WTC11 (cell line): ENCODE measurements around the gene NR5A1. TPM values are rescaled to one million over a fixed set of nuclear protein-coding genes. Genes with fewer than 3 reads are reported as not detected.
A peak's percentile ranks its signal among the peaks of the same experiment; 100 is the strongest.

ENCODE experiments used
- ATAC-seq: fragments of 200-7000 bp; cut with Tn5 transposase; 2 replicates; pipeline ENCODE4 v1.10.0; 2021; ENCODE audit warnings: mild to moderate bottlenecking, moderate library complexity
- CTCF ChIA-PET: fragments of 300-600 bp; sonication (Branson Sonifier 250); formaldehyde crosslinking; loops from one replicate; lab custom pipeline; 2021; ENCODE audit warnings: antibody characterized with exemption; lab: Charles Lee
- POLR2A ChIA-PET: fragments of 350-600 bp; sonication (Branson Sonifier 250); formaldehyde crosslinking; loops from one replicate; lab custom pipeline; 2021; ENCODE audit warnings: antibody characterized with exemption; lab: Charles Lee
- DNase-seq: peaks from one replicate; pipeline ENCODE4 v3.0.0; 2021; ENCODE audit warnings: low spot score
- H3K27ac Mint-ChIP-seq: 2 replicates; pipeline ENCODE4 v1.8.0; 2021; ENCODE audit warnings: mixed read lengths
- H3K27me3 Mint-ChIP-seq: 2 replicates; pipeline ENCODE4 v1.8.0; 2021; ENCODE audit warnings: low read depth, mild to moderate bottlenecking, moderate library complexity, mixed read lengths
- H3K36me3 Mint-ChIP-seq: 2 replicates; pipeline ENCODE4 v1.8.0; 2021; ENCODE audit warnings: mixed read lengths
- H3K4me1 Mint-ChIP-seq: 2 replicates; pipeline ENCODE4 v1.8.0; 2022; ENCODE audit warnings: mixed read lengths
- H3K4me3 Mint-ChIP-seq: 2 replicates; pipeline ENCODE4 v1.8.0; 2021; ENCODE audit warnings: mild to moderate bottlenecking, moderate library complexity, mixed read lengths
- H3K9me3 Mint-ChIP-seq: 2 replicates; pipeline ENCODE4 v1.8.0; 2021; ENCODE audit warnings: mixed read lengths
- ESRRA ChIP-seq: sonication (generic); formaldehyde crosslinking; IDR thresholded peaks from 2 replicates; pipeline ENCODE4 v1.8.1; 2022; ENCODE audit warnings: mild to moderate bottlenecking, missing genetic modification reagents, borderline replicate concordance
- FOXK1 ChIP-seq: sonication (generic); formaldehyde crosslinking; IDR thresholded peaks from 2 replicates; pipeline ENCODE4 v1.8.0; 2022; ENCODE audit warnings: mild to moderate bottlenecking, moderate library complexity, missing genetic modification reagents
- GRHL2 ChIP-seq: fragments of 250-450 bp; sonication (Bioruptor Pico); IDR thresholded peaks from 2 replicates; pipeline ENCODE4 v1.8.0; 2022; ENCODE audit warnings: mild to moderate bottlenecking, moderate library complexity; ENCODE audit not compliant: insufficient replicate concordance, severe bottlenecking
- KAT7 ChIP-seq: sonication (generic); formaldehyde crosslinking; IDR thresholded peaks from 2 replicates; pipeline ENCODE4 v1.8.1; 2023; ENCODE audit warnings: missing genetic modification reagents, mild to moderate bottlenecking, borderline replicate concordance
- NR2C2 ChIP-seq: sonication (generic); formaldehyde crosslinking; IDR thresholded peaks from 2 replicates; pipeline ENCODE4 v1.8.0; 2022; ENCODE audit warnings: mild to moderate bottlenecking, missing genetic modification reagents
- PRRX2 ChIP-seq: fragments of 250-450 bp; sonication (Bioruptor Pico); IDR thresholded peaks from 2 replicates; pipeline ENCODE4 v1.8.0; 2021; ENCODE audit warnings: mild to moderate bottlenecking
- SP1 ChIP-seq: sonication (generic); formaldehyde crosslinking; conservative IDR thresholded peaks from 2 replicates; pipeline ENCODE4 v1.8.1; 2022; ENCODE audit warnings: missing genetic modification reagents
- TP53 ChIP-seq: sonication (generic); formaldehyde crosslinking; IDR thresholded peaks from 2 replicates; pipeline ENCODE4 v1.8.1; 2023; ENCODE audit warnings: mild to moderate bottlenecking, missing genetic modification reagents
- ZNF138 ChIP-seq: sonication (generic); formaldehyde crosslinking; conservative IDR thresholded peaks from 2 replicates; pipeline ENCODE4 v1.8.1; 2022; ENCODE audit warnings: mild to moderate bottlenecking, moderate library complexity, missing genetic modification reagents
- total RNA-seq: library from RNA; stranded (reverse); gene quantifications from 3 replicates; pipeline ENCODE4 v1.2.3, GENCODE V29; 2021
- TF ChIP-seq, protein P1 (sequence below): sonication (generic); formaldehyde crosslinking; IDR thresholded peaks from 2 replicates; pipeline ENCODE4 v1.8.0; 2022; ENCODE audit warnings: mild to moderate bottlenecking, missing genetic modification reagents
- TF ChIP-seq, protein P2 (sequence below): fragments of 250-450 bp; sonication (Bioruptor Pico); IDR thresholded peaks from 2 replicates; pipeline ENCODE4 v1.9.0; 2021; ENCODE audit warnings: mild to moderate bottlenecking
- TF ChIP-seq, protein P3 (sequence below): fragments of 250-450 bp; sonication (Bioruptor Pico); IDR thresholded peaks from 2 replicates; pipeline ENCODE4 v1.8.0; 2021; ENCODE audit warnings: mild to moderate bottlenecking
- TF ChIP-seq, protein P4 (sequence below): sonication (generic); formaldehyde crosslinking; IDR thresholded peaks from 2 replicates; pipeline ENCODE4 v1.8.1; 2023; ENCODE audit warnings: mild to moderate bottlenecking, missing genetic modification reagents, moderate library complexity
- TF ChIP-seq, protein P5 (sequence below): fragments of 250-450 bp; sonication (Bioruptor Pico); IDR thresholded peaks from 2 replicates; pipeline ENCODE4 v1.9.0; 2021; ENCODE audit warnings: moderate library complexity, mild to moderate bottlenecking, inconsistent platforms, borderline replicate concordance
- TF ChIP-seq, protein P6 (sequence below): sonication (generic); formaldehyde crosslinking; IDR thresholded peaks from 2 replicates; pipeline ENCODE4 v1.8.1; 2023; ENCODE audit warnings: mild to moderate bottlenecking, missing genetic modification reagents
- TF ChIP-seq, protein P7 (sequence below): sonication (generic); formaldehyde crosslinking; IDR thresholded peaks from 2 replicates; pipeline ENCODE4 v1.8.1; 2022; ENCODE audit warnings: low read depth, mild to moderate bottlenecking, moderate library complexity, missing genetic modification reagents, borderline replicate concordance
- TF ChIP-seq, protein P8 (sequence below): fragments of 250-450 bp; sonication (Bioruptor Pico); IDR thresholded peaks from 2 replicates; pipeline ENCODE4 v1.9.0; 2021; ENCODE audit warnings: mild to moderate bottlenecking

The NR5A1 gene
- total RNA-seq, 1 experiment from 2014 or later, result 0.77 TPM

DNA sequence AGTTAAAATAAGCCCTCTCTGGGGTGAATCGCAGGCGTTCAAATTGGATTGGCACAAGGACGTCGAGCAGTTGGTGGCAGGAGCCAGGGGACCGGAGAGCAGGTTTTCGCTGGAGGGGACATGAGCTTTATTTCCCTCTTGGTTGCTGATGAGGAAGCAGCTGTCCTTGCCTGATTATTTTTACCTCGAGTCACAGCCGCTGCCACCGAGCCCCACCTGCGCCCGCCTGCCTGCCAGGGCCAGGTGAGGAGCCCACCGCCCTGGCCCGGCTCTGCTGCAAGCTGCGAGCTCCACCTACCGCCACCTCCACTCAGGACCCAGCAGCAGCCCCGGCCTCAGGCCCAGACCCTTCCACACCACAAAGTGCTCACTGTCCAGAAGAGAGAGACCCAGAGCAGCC lies 65.9 kb downstream of the NR5A1 start (continued):
- TF ChIP-seq KAT7 (no peak), FOXK1 (CRISPR knock-in tag) (no peak), TP53 (CRISPR knock-in tag) (no peak), ZNF138 (CRISPR knock-in tag) (no peak)
- TF ChIP-seq, protein P1, sequence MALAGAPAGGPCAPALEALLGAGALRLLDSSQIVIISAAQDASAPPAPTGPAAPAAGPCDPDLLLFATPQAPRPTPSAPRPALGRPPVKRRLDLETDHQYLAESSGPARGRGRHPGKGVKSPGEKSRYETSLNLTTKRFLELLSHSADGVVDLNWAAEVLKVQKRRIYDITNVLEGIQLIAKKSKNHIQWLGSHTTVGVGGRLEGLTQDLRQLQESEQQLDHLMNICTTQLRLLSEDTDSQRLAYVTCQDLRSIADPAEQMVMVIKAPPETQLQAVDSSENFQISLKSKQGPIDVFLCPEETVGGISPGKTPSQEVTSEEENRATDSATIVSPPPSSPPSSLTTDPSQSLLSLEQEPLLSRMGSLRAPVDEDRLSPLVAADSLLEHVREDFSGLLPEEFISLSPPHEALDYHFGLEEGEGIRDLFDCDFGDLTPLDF (CRISPR knock-in tag), result no peak
- TF ChIP-seq, all 79 proteins: peak for 0

DNA sequence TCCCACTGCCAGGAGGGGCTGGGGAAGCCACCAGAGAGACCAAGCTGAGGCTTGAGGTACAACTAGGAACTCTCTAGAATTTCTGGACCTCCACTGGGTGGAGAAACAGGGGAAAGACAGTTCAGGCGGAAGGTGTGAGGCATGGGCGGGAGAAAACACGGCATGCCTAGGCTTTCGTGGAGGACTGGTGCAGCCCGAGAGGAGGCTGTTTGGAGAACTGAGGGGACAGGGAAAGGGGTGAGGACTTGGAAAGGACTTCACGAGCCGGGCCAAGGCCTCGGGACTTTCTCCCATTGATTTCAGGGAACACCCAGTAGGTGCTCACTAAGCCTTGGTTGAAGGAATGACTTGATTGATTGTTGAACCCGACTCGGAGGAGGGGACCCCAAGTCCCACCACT lies 66.4 kb downstream of the NR5A1 start:
- H3K27me3 Mint-ChIP-seq, result peaks cover 17% of the 10 kb centered on the region
- ATAC-seq, result no peak
- no peak overlapping the region for H3K27ac Mint-ChIP-seq
- TF ChIP-seq, protein P2, sequence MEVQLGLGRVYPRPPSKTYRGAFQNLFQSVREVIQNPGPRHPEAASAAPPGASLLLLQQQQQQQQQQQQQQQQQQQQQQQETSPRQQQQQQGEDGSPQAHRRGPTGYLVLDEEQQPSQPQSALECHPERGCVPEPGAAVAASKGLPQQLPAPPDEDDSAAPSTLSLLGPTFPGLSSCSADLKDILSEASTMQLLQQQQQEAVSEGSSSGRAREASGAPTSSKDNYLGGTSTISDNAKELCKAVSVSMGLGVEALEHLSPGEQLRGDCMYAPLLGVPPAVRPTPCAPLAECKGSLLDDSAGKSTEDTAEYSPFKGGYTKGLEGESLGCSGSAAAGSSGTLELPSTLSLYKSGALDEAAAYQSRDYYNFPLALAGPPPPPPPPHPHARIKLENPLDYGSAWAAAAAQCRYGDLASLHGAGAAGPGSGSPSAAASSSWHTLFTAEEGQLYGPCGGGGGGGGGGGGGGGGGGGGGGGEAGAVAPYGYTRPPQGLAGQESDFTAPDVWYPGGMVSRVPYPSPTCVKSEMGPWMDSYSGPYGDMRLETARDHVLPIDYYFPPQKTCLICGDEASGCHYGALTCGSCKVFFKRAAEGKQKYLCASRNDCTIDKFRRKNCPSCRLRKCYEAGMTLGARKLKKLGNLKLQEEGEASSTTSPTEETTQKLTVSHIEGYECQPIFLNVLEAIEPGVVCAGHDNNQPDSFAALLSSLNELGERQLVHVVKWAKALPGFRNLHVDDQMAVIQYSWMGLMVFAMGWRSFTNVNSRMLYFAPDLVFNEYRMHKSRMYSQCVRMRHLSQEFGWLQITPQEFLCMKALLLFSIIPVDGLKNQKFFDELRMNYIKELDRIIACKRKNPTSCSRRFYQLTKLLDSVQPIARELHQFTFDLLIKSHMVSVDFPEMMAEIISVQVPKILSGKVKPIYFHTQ (CRISPR knock-in tag), result no peak
- TF ChIP-seq, protein P3, sequence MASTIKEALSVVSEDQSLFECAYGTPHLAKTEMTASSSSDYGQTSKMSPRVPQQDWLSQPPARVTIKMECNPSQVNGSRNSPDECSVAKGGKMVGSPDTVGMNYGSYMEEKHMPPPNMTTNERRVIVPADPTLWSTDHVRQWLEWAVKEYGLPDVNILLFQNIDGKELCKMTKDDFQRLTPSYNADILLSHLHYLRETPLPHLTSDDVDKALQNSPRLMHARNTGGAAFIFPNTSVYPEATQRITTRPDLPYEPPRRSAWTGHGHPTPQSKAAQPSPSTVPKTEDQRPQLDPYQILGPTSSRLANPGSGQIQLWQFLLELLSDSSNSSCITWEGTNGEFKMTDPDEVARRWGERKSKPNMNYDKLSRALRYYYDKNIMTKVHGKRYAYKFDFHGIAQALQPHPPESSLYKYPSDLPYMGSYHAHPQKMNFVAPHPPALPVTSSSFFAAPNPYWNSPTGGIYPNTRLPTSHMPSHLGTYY, result no peak
- TF ChIP-seq GRHL2 (no peak), PRRX2 (CRISPR knock-in tag) (no peak), SP1 (no peak), ESRRA (CRISPR knock-in tag) (no peak)
- TF ChIP-seq, protein P4, sequence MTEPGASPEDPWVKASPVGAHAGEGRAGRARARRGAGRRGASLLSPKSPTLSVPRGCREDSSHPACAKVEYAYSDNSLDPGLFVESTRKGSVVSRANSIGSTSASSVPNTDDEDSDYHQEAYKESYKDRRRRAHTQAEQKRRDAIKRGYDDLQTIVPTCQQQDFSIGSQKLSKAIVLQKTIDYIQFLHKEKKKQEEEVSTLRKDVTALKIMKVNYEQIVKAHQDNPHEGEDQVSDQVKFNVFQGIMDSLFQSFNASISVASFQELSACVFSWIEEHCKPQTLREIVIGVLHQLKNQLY, result no peak
- TF ChIP-seq, protein P5, sequence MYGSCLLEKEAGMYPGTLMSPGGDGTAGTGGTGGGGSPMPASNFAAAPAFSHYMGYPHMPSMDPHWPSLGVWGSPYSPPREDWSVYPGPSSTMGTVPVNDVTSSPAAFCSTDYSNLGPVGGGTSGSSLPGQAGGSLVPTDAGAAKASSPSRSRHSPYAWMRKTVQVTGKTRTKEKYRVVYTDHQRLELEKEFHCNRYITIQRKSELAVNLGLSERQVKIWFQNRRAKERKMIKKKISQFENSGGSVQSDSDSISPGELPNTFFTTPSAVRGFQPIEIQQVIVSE, result no peak
- TF ChIP-seq, protein P6, sequence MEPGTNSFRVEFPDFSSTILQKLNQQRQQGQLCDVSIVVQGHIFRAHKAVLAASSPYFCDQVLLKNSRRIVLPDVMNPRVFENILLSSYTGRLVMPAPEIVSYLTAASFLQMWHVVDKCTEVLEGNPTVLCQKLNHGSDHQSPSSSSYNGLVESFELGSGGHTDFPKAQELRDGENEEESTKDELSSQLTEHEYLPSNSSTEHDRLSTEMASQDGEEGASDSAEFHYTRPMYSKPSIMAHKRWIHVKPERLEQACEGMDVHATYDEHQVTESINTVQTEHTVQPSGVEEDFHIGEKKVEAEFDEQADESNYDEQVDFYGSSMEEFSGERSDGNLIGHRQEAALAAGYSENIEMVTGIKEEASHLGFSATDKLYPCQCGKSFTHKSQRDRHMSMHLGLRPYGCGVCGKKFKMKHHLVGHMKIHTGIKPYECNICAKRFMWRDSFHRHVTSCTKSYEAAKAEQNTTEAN (CRISPR knock-in tag), result no peak
- ChIA-PET CTCF (interaction anchor here (1.2 kb wide), 1 partner anchor 48 kb away, joined by 3 read pairs; no protein-coding TSS in a partner anchor), POLR2A (no interaction called here)
- peaks cover 10% of the 10 kb centered on the region for H3K9me3 Mint-ChIP-seq
- H3K36me3 Mint-ChIP-seq, result no peaks in the 10 kb centered on the region
- H3K4me1 Mint-ChIP-seq, result no peaks in the 10 kb centered on the region
- no peak for DNase-seq
- H3K4me3 Mint-ChIP-seq, result no peak overlapping the region

DNA sequence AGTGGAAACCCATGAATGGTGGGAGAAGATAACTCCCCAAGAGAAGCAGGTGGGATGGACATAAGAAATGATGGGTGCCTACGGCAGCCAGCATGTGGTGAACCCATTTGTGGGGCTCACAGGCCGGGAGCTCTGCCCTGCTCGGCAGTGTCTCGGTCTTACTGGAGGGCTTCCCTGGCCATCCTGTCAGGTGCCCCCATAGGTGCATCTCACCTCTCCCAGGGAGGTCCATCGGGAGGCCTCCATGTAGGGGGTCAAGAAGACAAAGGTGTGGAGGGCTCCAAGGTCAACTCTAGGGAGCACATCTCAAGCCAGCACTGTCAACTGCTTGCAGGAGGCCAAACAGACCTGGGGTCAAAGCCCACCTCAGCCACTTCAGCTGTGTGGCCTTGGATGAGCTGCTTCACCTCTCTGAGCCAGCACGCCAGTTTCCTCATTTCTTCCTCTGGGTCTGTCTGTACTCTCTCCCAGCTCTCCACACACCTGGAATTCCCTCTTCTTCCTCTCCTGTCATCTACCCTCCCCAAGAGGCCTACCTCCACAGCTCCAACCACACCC lies 67.4 kb downstream of the NR5A1 start:
- no peaks in the 10 kb centered on the region for H3K36me3 Mint-ChIP-seq
- no peak overlapping the region for H3K27ac Mint-ChIP-seq
- peaks cover 10% of the 10 kb centered on the region for H3K9me3 Mint-ChIP-seq
- peak; percentile 2 for DNase-seq
- no peak for ATAC-seq
- ChIA-PET CTCF (interaction anchor here (1.1 to 1.2 kb wide), 2 partner anchors 21 to 47 kb away, joined by 3 to 4 read pairs; no protein-coding TSS in a partner anchor), POLR2A (no interaction called here)
- no peaks in the 10 kb centered on the region for H3K4me1 Mint-ChIP-seq
- no peak overlapping the region for H3K4me3 Mint-ChIP-seq
- TF ChIP-seq, protein P2 (CRISPR knock-in tag), result no peak
- TF ChIP-seq, protein P7, sequence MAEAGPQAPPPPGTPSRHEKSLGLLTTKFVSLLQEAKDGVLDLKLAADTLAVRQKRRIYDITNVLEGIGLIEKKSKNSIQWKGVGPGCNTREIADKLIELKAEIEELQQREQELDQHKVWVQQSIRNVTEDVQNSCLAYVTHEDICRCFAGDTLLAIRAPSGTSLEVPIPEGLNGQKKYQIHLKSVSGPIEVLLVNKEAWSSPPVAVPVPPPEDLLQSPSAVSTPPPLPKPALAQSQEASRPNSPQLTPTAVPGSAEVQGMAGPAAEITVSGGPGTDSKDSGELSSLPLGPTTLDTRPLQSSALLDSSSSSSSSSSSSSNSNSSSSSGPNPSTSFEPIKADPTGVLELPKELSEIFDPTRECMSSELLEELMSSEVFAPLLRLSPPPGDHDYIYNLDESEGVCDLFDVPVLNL (CRISPR knock-in tag), result no peak
- TF ChIP-seq, protein P8, sequence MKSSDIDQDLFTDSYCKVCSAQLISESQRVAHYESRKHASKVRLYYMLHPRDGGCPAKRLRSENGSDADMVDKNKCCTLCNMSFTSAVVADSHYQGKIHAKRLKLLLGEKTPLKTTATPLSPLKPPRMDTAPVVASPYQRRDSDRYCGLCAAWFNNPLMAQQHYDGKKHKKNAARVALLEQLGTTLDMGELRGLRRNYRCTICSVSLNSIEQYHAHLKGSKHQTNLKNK (CRISPR knock-in tag), result no peak
- no peak for TF ChIP-seq TP53 (CRISPR knock-in tag)
- no peak for TF ChIP-seq NR2C2 (CRISPR knock-in tag)
- H3K27me3 Mint-ChIP-seq, result peaks cover 17% of the 10 kb centered on the region
